ENCODE data around the gene PDE1C.

DNA sequence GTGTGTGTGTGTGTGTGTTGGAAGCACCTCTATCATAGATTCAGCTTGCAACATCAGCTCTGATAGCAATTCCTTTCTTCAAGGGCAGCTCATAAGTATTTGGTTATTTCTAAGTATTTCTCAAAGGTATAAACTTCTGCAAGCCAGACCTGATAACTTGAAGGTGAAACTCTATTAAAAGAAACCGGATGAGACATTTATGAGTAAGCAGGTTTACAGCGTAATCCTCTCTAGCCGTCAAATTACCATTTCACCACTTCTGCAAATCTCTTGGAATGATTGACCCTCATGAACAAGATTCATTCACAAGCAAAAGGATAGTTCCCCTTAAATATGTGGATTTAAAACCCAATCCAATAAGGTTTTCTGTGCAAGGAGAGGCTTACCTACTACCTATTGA, 23.1 kb downstream of the PDE1C start:
- TF ChIP-seq EP300 (IDR thresholded peaks at IDR 0.05) (no peak), CTCF (IDR thresholded peaks at IDR 0.05) (no peak), POLR2A (IDR thresholded peaks at IDR 0.05) (no peak)

All from ovary (tissue), 3 donors.